ENCODE results near the gene ALX1.
A peak's percentile ranks its signal among the peaks of the same experiment; 100 is the strongest.

Gene ALX1

DNA sequence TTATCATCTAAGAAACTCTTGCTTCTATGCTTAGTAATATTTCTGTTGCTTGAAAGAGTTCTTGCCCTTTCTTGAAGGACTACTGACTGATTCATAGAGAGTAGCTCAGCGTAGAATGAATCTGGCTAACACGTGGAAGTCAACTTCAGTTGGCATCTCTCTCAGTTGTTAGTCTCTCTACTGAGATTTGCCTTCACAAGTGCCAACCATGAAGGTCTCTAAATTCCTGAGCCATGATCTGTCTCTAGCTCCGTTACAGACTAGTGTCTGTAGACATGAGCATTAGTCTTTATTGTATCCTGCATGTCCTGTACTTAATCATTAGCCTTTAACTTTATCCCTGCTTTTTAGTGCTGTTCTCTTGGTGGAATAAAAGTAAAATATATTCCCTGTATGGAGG lies 19.1 kb upstream of the ALX1 start:
- TF ChIP-seq, protein P1, sequence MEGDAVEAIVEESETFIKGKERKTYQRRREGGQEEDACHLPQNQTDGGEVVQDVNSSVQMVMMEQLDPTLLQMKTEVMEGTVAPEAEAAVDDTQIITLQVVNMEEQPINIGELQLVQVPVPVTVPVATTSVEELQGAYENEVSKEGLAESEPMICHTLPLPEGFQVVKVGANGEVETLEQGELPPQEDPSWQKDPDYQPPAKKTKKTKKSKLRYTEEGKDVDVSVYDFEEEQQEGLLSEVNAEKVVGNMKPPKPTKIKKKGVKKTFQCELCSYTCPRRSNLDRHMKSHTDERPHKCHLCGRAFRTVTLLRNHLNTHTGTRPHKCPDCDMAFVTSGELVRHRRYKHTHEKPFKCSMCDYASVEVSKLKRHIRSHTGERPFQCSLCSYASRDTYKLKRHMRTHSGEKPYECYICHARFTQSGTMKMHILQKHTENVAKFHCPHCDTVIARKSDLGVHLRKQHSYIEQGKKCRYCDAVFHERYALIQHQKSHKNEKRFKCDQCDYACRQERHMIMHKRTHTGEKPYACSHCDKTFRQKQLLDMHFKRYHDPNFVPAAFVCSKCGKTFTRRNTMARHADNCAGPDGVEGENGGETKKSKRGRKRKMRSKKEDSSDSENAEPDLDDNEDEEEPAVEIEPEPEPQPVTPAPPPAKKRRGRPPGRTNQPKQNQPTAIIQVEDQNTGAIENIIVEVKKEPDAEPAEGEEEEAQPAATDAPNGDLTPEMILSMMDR (IDR thresholded peaks at IDR 0.05; ENCODE audit: low read depth, low read length, missing control alignments): no peak
- no peak overlapping the region for H3K4me3 ChIP-seq (ENCODE audit: low read depth, low read length)
- in situ Hi-C loops (cut with HindIII; ENCODE audit: low sequenced_read_pairs): no loop called here
- DNase-seq (ENCODE audit: low read depth): no peak

DNA sequence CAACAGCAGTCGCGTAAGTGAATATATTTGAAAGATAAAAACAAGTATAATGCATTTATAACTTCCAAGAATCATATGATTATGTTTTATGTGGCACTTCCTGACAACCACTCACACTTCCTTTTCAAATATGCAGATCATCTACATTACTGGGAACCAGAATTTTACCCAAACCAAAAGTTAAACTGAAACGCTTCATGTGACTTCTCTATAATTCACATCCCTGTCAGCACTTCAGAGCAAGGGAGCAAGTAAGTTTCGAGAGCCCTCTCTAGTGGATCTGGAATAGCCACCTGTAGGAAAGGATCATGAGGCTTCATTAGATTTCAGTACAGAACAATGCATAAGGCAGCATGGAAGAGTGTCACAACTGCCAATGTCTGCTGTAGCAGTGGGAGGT lies 13.7 kb upstream of the ALX1 start:
- in situ Hi-C loops (cut with HindIII; ENCODE audit: low sequenced_read_pairs): no loop called here

DNA sequence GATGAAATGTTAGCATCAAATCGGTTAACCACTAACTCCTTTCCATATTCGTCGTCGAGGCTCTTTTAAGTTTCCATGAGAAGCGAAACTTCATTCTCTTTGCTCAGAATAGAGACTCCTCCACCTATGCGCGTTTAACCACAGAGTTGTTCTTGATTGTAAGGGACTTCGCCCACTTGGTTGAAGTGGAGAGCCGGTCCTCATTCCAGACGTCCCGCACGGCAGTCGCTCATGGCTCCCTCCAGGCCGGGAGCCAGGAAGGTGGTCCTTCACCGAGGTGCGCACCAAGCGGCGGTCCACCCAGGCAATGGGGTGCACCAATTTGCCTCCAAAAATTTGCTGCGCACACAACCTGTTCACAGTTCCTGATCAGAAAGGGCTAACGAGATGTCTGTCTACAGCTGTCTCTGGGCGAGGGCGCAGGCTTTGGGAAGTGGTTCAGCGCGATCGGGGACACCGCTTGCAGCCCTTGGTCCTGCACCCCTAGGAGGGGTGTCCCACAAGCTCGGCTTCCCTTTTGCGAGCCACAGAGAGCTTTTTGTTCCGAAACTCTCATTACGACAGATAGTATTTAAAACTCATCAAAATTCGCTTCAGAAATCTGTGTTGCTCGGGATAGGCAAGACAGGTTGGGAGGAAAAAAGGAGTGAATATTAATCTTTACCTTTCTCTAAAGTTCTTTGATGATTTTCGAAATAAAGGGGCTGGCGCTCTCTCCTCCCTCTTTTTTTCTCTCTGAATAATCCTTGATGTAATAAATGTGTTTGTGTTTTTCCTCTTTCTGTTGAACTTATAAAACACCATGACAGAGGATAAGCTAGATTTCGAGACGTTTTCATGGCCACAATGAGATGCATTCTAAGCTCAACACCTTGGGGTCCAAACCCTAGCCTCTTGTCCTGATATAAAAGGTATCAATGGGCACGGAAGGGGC lies 6.4 kb upstream of the ALX1 start:
- in situ Hi-C loops (cut with HindIII; ENCODE audit: low sequenced_read_pairs): no loop called here
- H3K4me3 ChIP-seq (ENCODE audit: low read depth, low read length): peak overlapping the region; percentile 5
- TF ChIP-seq, protein P1 (IDR thresholded peaks at IDR 0.05; ENCODE audit: low read depth, low read length, missing control alignments): no peak
- no peak for DNase-seq (ENCODE audit: low read depth)

More for the DNA sequence above, 13.7 kb upstream of the ALX1 start:
- DNase-seq (ENCODE audit: low read depth): no peak
- no peak overlapping the region for H3K4me3 ChIP-seq (ENCODE audit: low read depth, low read length)
- TF ChIP-seq, protein P1 (IDR thresholded peaks at IDR 0.05; ENCODE audit: low read depth, low read length, missing control alignments): no peak

DNA sequence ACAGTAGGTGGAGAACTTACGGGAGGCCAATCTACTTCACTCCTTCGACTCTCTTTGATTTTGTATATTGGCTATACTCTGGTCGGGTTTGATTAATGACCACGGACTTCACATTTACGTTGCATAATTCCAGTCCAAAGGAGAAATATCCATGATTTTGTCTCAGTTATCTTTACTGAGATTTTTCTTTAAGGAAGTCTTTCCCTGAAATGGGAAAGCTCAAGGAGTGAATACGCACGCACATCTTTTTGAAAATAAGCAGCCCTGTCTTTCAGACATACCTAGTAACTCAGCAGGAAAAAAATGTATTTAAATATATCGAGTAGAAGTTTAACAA lies 5.7 kb upstream of the ALX1 start:
- DNase-seq (ENCODE audit: low read depth): no peak
- no peak overlapping the region for H3K4me3 ChIP-seq (ENCODE audit: low read depth, low read length)
- in situ Hi-C loops (cut with HindIII; ENCODE audit: low sequenced_read_pairs): no loop called here
- TF ChIP-seq, protein P1 (IDR thresholded peaks at IDR 0.05; ENCODE audit: low read depth, low read length, missing control alignments): no peak

DNA sequence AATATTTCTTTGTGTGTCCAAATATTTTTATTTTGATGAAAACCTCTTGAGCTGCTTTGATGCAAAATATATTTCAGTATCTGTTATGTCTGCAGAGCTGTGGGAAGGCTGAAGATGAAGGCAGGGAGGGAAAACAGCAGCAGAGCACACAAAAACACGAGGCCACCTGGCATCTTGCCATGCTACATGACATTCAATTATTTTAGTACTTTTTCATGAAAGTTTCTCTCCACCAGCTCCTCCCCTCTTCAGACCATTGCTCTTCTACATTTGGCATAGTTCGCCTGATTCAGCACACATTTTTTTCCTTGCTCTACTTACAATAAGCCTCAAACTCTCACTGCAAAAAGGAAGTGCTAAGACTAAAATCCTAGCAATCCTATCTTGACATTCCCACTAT lies 4.6 kb upstream of the ALX1 start:
- TF ChIP-seq, protein P1 (IDR thresholded peaks at IDR 0.05; ENCODE audit: low read depth, low read length, missing control alignments): no peak
- in situ Hi-C loops (cut with HindIII; ENCODE audit: low sequenced_read_pairs): no loop called here
- DNase-seq (ENCODE audit: low read depth): no peak
- H3K4me3 ChIP-seq (ENCODE audit: low read depth, low read length): no peak overlapping the region

DNA sequence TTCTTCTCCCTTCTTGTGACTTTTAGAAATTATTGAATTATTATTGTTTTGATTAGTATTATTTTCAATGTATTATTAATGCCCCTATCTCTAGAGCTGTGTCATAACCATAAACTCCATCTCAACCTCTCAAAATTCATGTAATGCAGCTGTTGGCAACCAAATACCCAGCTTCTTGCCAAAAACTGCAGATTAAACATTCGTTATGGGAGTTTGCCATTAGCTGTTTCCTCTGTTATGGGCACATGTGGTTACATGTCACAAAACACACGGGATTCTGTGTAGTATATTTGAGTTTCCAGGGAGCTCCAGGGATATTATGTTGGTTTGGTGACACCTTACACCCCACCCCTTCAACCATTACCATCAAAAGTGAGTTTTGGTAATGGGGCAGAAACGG lies 2.8 kb upstream of the ALX1 start:
- TF ChIP-seq, protein P1 (IDR thresholded peaks at IDR 0.05; ENCODE audit: low read depth, low read length, missing control alignments): no peak
- no peak overlapping the region for H3K4me3 ChIP-seq (ENCODE audit: low read depth, low read length)
- DNase-seq (ENCODE audit: low read depth): no peak
- in situ Hi-C loops (cut with HindIII; ENCODE audit: low sequenced_read_pairs): no loop called here

All from astrocyte of the cerebellum (primary cell).